CD4-positive, alpha-beta T cell treated with Interleukin-17A for 1 hour (primary cell): ENCODE results near the gene KIF5B.
"Not testable (repeated sequence)": the region's sequence is repeated elsewhere in the genome, so short reads cannot be mapped to it uniquely, and the experiment has no call there.

ENCODE experiments used
- DNase-seq: peaks from one replicate; pipeline ENCODE4 v3.0.0-alpha.2; 2020

KIF5B gene

DNA sequence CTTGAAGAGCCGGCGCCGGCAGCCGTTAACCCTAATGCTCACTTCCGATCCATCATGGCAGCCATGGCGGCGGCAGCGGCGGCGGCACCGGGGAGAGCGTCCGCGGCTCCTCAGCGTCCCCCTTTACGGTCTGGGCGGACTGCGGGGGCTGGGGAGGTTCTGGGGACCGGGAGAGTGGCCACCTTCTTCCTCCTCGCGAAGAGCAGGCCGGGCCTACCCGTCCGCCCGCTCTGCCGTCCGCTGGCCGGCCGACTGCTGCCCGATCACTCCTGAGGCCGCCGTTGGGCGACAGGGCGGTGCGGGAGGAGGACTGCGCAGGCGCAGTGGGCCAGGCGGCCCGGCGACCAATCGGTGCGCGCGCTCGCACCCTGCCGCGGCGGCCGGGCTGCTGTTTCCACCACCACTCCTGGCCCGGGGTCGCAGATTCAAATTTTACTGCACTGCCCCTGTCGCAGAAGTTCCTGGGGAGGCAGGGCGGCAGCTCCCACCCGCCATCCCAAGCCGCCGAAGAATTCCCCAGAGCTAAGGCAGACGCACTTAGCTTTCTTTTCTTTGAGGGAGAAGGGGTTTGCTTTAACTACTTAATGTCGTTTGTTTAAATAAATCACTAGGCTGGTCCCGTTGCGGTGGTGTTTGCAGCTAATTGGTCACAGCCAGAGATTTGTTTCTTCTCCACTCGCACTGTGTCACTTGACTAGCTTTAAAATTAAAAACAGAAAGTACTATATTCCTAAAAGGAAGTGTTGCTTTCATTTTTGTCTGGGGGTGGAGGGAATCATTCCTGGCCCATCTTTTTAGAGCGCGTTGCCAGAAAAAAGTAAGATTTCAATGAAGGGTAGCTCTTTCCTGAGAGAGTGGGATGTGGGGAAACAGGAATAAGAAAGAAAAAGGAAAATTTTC, at the start of gene KIF5B:
TSS of gene KIF5B (minus strand) at position 290 of the 900 bp plus-strand sequence. CDS start 452 bp downstream, outside the sequence.
- DNase-seq = peak; percentile 87

DNA sequence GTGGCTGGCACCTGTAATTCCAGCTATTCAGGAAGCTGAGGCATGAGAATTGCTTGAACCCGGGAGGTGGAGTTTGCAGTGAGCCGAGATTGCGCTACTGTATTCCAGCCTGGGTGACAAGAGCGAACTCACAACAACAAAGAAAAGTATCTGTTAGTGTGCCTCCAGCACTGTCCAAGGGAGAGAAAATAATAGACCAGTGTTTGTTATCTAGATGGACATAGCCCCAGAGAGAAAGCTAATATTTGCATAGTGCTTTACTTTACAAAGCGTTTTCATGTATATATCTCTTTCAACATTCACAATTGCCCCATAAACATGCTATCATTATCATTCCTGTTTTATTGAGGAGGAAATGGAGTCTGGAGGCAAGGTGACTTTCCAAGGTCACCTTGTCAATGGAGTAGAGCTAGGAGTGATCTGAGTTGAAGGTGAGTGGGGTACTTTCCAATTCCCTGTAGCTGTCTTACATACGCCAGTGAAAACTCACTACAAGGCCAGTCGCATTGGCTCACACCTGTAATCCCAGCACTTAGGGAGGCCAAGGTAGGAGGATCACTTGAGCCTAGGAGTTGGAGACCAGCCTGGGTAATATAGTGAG, 49.7 kb upstream of the KIF5B start:
- no peak for DNase-seq

DNA sequence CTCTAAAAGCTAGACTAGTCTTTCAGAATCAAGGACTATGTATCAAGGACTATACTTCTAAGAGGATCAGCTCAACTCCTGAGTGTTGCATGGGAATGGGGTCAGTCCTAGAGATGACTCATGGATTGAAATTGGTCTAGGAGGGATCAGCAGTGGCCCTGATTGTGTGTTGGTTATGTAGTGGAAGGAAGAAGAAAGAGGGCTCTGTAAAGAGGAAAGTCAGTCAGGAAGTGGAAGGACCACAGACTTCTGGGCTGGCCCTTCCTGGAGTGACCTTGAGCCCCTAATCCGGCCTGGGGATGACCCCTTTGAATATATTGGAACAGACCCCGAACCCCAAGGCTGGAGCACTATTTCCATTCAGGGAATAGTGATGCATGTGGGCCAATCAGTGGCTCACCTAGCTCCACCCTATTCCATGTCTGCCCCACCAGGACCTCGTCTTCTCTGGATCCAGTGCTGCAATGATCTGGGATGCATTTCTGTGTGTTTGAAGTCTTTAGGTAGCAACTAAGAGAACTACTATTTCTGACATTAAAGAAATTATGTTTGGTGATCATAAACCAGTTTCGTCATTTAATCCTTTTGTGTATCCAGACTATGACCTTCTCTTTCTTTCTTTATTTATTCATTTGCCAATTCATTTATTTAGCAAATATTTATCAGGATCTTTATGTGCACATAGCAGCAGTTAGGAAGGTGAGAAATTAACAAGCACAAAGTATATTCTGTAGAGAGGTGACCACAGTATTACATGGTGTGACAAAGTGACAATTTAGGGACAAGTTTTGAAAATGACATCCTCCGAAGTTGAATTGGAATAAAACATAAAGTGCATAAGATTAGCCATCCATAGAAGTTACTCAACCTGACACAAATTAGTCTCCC, 48.6 kb upstream of the KIF5B start:
- DNase-seq = no peak

DNA sequence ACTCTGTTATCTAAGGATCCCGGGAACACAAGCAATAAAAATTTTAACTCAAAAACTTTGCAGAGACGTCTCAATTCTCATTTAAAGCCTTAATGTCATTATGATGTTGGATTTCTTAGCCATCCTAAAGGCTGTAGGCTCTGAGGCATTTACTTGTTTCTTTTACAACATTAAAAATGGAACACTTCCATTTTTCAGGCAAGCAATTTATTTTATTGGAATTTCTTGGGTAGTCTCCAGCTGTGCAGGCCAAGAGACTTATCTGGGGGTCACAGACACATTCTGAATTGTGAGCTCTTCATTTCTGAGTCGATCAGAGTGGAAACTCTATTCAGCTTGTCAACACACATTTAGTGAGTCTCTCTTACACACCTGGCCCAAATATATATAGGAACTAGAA, 48.0 kb upstream of the KIF5B start:
- no peak for DNase-seq

DNA sequence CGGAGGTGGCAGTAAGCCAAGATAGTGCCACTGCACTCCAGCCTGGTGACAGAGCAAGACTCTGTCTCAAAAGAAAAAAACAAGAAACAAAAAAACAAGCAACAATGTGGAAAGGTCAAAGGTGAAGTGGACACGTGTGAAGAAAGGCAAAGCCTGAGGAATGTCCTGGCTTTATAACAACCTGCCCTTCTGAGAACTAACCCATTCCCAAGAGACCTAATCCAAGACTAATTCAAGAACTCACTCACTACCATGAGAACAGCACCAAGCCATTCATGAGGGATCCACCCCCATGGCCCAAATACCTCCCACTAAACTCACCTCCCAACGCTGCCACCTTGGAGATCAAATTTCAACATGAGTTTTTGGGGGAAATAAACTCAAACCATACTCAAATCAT, 47.5 kb upstream of the KIF5B start:
- no peak for DNase-seq

DNA sequence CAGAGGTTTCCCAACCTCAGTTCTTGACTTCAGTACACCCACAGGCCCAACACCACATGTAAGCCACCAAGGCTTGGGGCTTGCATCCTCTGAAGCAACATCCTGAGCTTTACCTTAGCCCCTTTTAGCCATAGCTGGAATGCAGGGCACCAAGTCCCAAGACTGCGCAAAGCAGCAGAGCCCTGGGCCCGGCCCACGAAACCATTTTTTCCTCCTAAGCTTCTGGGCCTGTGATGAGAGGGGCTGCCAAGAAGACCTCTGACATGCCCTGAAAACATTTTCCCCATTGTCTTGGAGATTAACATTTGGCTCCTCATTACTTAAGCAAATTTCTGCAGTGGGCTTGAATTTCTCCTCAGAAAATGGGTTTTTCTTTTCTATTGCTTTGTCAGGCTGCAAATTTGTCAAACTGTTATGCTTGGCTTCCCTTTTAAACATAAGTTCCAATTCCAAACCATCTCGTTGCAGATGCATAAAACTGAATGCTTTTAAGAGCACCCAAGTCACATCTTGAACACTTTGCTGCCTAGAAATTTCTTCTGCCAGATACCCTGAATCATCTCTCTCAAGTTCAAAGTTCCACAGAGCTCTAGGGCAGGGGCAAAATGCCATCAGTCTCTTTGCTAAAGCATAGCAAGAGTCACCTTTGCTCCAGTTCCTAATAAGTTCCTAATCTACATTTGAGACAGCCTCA, 42.5 kb upstream of the KIF5B start:
- DNase-seq = not testable (repeated sequence)

DNA sequence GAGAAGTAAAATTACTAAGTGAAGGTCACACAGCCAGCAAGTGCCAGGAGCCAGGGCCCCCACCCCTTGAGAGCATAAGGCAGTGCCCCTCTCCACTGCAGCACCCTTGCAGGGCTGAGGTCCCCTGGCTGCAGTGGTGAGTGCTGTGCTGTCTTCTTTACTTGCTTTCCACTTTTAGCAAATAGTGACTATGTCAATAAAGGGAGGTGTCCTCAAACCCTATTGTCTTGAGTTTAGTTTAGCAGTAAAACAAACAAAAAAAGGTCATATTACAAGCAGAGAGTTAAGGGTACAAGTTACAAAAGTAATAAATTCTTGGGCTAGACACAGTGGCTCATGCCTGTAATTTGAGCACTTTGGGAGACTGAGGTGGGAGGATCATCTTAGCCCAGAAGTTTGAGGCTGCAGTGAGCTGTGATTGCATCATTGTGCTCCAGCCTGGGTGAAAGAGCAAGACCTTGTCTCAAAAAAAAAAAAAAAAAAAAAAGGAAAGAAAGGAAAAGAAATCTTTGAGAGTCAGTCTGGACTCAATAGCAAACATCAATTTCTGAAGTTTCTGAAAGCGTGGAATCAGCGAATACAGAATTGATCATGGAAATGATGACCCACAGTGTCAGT, 39.0 kb upstream of the KIF5B start:
- no peak for DNase-seq

DNA sequence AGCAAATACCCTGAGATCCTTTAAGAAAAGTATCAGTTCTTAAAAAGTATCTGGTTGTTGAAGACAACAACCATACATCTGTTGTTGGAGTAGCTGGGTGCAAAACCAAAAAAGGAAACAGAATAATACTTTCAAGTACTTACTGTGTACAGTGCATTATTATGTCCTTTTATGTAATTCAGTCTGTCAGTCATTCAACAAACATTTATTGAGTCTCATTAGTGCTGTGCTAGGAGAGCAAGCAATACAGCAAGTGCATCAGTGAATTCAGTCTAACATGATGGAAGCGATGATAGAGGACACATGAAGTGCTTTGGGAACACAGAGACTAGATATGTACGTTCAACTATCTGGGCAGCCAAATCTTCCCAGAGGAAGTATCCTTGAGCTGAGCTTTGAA, 37.4 kb upstream of the KIF5B start:
- DNase-seq = no peak

DNA sequence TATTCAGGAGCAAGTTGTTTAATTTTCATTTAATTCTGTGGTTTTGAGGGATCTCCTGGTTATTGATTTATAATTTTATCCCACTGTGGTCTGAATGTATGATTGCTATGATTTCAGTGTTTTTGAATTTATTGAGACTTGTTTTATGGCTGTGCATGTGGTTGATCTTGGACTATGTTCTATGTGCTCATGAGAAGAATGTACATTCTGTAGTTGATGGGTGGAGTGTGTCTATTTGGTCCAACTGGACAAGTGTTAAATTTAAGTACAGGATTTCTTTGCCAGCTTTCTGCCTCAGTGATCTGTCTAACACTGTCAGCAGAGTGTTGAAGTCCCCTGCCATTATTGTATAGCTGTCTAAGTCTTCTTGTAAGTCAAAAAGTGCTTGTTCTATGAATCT, 34.8 kb upstream of the KIF5B start:
- no peak for DNase-seq

DNA sequence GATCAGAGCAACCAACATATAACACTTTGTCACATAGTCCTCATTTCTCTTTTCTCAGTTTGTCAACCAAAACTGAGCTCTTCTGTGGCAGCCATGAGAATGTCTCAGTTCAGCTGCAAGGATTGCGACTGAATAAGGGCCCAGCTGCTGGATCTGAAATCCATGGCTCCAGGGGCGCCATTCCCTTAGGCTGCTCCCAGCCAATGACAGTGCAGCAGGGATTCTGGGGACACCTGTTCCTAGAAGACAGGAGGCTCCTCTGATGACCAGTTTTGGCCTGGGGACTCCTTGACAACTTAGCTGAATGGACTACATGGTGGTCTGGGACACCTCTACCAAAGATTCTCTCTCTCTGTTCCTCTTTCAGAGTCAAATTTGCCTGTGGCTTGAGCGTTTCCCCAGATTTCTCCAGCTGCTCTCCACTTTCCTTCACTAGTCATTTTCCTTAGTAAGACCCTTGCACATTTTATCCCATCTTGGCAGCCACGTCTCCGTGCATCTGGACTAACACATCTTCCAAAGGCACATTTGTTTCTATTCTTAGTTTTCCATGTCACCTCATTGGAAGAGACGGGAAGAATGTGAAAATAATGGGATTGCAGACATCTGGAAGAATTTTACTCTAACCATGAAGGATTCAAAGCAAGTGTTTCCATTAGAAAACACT, 28.1 kb upstream of the KIF5B start:
- no peak for DNase-seq

DNA sequence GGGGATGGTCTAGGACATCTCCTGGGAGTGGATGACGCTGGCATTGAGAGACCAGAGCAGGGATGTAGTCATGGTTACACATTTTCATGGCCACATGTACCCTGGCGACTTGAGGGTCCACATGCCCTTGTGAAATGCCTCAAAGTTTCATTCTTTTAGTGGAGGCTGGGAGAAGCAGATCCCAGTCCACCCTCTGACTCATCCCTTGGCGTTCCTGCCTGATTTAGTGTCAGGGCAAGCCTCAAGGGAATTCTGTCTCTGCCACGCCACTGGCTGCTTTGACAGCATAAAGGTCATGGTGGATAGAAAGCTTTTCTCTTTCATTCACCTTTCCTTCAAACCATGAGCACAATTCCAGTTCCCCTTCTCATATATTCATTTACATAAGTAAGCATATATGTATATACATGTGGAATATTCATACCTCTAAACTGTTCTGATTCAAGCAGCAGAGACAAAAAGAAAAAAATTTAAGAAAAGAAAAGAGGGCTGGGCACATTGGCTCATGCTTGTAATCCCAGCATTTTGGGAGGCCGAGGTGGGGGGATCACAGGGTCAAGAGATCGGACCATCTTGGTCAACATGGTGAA, 21.8 kb upstream of the KIF5B start:
- no peak for DNase-seq

DNA sequence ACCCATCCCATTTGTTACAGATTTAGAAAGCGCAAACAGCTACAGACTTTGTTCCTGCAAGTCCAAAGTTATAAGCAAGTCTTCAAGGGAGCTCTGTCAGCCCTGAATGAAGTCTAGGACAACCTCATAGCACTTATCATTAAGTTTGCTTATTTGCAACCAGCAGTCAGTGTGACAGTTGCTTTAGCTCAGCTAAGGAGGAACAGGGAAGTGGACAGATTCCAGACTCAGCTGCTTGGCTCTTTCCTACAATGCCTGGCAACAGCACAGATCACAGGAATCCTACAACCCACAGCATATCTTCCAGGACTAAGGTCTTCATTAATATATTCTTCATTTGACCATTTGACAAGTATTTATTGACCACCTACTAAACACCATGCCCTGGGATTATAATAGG, 17.4 kb upstream of the KIF5B start:
- DNase-seq = no peak

DNA sequence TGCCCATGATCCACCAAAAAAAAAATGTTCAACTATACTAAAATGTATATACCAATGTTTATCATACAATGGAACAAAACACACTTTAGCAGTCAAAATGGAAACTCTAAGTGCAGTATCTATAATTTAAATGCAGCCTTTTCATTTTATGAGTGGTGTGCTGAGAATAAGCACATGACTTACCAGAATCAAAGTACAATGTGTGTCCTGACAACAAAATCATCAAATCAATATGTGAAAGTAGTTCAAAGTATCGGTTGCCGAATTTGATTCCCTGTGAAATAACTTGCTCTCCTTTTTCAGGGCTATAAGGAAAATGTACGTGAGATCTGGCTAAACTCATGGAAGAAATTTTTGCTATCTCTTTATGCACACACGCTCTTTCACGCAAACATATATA, 16.9 kb upstream of the KIF5B start:
- no peak for DNase-seq

DNA sequence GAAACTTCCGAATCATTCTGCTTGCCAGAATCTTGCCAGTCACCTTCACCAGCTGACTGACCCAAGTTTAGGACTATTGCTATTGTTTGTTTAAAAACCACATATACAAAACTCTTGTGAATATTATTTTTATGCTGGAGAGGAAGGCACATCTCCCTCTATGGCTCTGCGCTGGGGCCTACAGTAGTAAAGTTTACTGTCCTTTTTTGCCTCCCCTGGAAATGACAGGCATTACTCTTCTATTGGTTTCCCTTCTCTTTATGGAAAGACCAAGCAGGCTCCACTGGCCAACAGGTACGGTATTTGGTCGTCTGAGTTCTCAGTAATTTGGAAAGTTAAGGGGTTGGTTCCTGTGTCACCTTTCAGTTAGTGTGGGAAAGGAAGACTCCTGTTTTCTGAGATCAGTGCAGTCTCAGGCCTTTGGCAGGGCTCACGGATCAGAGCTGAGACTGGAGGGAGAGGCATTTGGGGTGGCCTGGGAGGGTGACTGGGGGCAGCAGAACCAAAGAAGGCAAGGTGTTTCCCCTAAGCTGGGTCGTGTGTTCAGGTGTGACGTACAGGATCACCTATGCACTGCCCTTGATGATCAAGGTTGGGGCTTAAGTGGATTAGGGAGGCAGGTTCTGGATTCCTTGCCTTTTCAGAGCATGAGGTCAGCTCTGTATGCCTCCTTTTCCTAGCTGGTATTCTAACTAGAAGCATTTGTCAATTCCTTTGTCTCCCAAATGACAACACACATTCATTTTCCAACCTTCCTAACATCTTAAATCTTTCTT, 16.0 kb upstream of the KIF5B start:
- DNase-seq = no peak

DNA sequence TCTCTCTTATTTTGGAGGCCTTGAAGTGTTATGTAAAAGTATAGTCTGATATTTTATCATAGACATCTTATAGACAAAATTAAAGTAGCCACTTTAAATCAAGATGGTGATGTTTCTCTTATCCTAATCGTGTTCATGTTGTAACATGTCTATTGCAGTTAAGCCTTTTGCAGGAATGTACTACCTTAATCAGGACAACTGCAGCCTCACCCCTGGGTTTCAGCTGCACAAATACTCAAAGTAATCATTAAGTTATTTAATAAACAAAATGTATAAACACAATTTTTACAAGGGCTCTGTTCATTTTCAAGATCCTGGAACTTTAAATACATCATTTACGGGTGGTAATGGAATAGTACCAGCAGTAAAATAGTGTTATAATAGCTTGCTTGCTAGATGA, 14.4 kb upstream of the KIF5B start:
- no peak for DNase-seq

DNA sequence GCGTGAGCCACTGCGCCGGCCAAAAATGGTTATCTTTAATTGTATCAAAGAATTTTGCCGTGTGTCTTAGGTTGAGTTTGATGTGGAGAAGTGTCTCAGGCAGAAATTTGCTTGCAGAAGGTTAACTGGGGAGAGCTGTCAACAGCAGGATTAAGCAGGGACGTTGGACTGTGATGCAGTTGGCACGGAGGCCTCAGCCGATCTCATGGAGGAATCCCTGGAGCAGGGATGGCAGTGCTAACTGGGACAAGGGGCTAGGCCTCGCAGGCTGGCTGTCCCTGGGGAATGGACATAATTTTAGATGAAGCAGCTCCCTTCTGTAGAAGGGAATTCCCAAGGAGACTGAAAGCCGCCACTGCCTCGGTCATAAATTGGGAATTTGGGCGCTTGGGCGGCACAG, 12.3 kb upstream of the KIF5B start:
- DNase-seq = no peak

DNA sequence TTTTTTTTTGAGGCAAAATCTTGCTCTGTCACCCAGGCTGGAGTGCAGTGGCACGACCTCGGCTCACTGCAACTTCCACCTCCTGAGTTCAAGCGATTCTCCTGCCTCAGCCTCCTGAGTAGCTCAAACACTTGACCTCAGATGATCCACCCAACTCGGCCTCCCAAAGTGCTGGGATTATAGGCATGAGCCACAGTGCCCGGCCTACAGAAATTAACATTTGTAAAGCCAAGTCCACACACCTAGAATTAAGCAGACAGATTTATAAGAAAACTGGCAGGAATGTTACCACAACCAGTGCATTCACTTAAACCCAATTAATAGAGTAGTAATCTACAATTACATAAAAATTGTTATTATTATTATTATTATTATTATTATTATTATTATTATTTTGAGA, 11.7 kb upstream of the KIF5B start:
- not testable (repeated sequence) for DNase-seq

DNA sequence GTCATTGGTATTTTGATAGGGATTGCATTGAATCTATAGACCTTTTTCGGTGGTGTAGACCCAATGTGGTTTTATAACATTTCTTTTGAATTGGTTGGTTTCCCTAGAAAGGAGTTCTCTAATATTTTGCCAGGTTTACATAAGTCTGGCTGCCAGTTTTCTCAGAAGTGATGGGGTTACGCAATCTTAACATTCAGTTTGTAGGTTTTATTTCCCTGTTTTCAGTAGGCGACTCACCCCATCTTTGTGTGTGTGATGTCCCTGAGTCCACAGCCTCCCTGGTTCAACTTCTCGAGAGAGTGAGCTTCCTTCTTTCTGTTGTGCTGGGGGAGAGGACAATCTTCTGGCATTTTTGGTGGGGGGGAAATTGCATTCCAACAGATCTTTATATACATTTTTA, 9.6 kb upstream of the KIF5B start:
- no peak for DNase-seq

DNA sequence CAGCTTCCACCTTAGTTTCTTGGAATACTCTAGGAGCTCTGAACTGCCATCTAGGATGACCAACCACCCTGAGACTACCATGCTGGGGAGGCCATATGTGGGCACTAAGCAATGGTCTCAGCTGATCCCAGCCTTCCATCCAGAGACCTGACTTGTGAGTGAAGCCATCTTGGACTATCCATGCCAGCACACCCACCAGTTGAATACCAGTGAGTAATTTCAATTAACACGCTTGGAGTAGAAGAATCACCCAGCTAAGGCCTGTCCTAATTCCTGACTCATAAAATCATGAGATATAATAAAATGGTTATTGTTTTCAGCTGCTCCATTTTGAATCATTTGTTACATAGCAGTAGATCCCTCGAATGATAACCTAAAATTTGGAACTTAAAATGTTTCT, 5.2 kb upstream of the KIF5B start:
- no peak for DNase-seq

DNA sequence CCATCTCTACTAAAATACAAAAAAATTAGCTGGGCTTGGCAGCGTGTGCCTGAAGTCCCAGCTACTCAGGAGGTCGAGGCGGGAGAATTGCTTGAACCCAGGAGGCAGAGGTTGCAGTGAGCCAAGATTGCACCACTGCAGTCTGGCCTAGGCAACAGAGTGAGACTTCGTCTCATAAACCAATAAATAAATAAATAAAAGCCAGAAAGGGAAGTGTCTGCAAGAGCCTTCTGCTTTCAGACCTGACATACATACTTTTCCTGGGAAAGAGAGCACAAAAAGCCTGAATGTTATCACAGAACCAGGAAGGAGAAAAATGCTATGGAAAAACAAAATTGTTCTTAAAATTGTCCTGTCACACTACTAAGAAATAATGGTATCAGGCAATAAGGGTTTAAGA, 4.1 kb upstream of the KIF5B start:
- no peak for DNase-seq

DNA sequence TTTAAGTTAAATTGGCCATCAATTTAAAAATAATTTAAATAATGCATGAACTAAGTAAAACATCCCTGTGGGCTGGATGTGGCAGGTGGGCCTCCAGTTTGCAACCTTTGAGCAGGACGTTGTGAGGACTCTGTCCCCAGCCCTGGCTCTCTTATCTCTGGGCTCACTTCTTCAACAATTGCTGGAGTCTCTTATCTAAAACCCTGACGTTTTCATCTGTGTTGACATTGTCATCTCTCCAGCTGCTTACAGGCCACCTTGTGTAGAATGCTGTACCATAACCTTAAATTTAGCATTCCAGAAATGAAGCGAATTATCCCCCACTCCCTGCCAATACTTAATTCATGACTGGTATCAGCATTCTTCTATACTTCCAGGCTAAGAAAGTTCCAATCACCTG, 3.2 kb upstream of the KIF5B start:
- DNase-seq = no peak
